SK-N-SH (cell line): Measurements from ENCODE around the gene PHIP. TPM values are rescaled to one million over a fixed set of nuclear protein-coding genes. Genes with fewer than 3 reads are reported as not detected.

Experiments used
- CTCF ChIA-PET: fragments of 300-600, 350-600 bp; formaldehyde crosslinking; extraction: SDS; loops from one replicate; lab custom pipeline; 2021; lab: Yijun Ruan, JAX
- POLR2A ChIA-PET: fragments of 350-600 bp; sonication (Branson Sonifier 250); formaldehyde crosslinking; extraction: SDS; loops from one replicate; lab custom pipeline; 2020; ENCODE audit warnings: antibody characterized with exemption, inconsistent platforms; lab: Yijun Ruan, JAX
- DNase-seq: peaks from one replicate; pipeline ENCODE4 v3.0.0; 2012
- H2AFZ ChIP-seq: fragments of 200-600 bp; sonication (generic); 2 replicates; pipeline ENCODE4 v1.8.1; 2016; ENCODE audit warnings: antibody characterized with exemption, mild to moderate bottlenecking, low read depth
- H3F3A ChIP-seq: fragments of 200-600 bp; sonication (generic); replicated peaks from 2 replicates; pipeline ENCODE3; 2016; ENCODE audit warnings: antibody characterized with exemption, mild to moderate bottlenecking; ENCODE audit not compliant: insufficient read depth
- H3K27ac ChIP-seq, 2 experiments: fragments of 200-500 bp in 1 of 2; fragments of 200-600 bp in 1 of 2; sonication (Bioruptor generic) in 1 of 2; sonication (generic), shearing (Covaris generic) in 1 of 2; 2 replicates each; pipeline versions ENCODE4 v1.5.1 to v1.6.1; 2014 to 2016; ENCODE audit warnings: low read depth in 2 of 2, inconsistent platforms in 1 of 2, low read length in 1 of 2, mild to moderate bottlenecking in 1 of 2, mixed read lengths in 1 of 2
- H3K27me3 ChIP-seq: fragments of 200-600 bp; sonication (generic), shearing (Covaris generic); 2 replicates; pipeline ENCODE4 v1.6.1; 2016; ENCODE audit warnings: mixed run types; ENCODE audit not compliant: insufficient read depth
- H3K36me3 ChIP-seq, 2 experiments: fragments of 200-500 bp in 1 of 2; fragments of 200-600 bp in 1 of 2; sonication (Bioruptor generic) in 1 of 2; sonication (generic) in 1 of 2; replicated peaks in 1 of 2; 2 replicates each; pipeline versions ENCODE3 to v1.5.1; 2014 to 2016; ENCODE audit warnings: low read length in 1 of 2, mild to moderate bottlenecking in 1 of 2; ENCODE audit not compliant: insufficient read depth in 2 of 2, control insufficient read depth in 1 of 2
- H3K4me1 ChIP-seq, 2 experiments: fragments of 200-500 bp in 1 of 2; fragments of 200-600 bp in 1 of 2; sonication (Bioruptor generic) in 1 of 2; sonication (generic), shearing (Covaris generic) in 1 of 2; 2 replicates each; pipeline versions ENCODE4 v1.5.1 to v1.6.1; 2014 to 2016; ENCODE audit warnings: low read depth in 1 of 2, low read length in 1 of 2, mixed run types in 1 of 2; ENCODE audit not compliant: insufficient read depth in 2 of 2, control insufficient read depth in 1 of 2
- H3K4me2 ChIP-seq: fragments of 200-600 bp; sonication (generic), shearing (Covaris generic); 2 replicates; pipeline ENCODE4 v1.6.1; 2017; ENCODE audit warnings: mixed run types
- H3K4me3 ChIP-seq, 2 experiments: fragments of 200-500 bp in 1 of 2; fragments of 200-600 bp in 1 of 2; sonication (Bioruptor generic) in 1 of 2; sonication (generic), shearing (Covaris generic) in 1 of 2; 2 replicates each; pipeline versions ENCODE4 v1.5.1 to v1.8.1; 2014 to 2016; ENCODE audit warnings: low read depth in 2 of 2, inconsistent platforms in 1 of 2, low read length in 1 of 2, mild to moderate bottlenecking in 1 of 2, mixed read lengths in 1 of 2, moderate library complexity in 1 of 2
- H3K79me2 ChIP-seq: fragments of 200-600 bp; sonication (generic); 2 replicates; pipeline ENCODE4 v1.8.1; 2017; ENCODE audit warnings: mild to moderate bottlenecking; ENCODE audit not compliant: insufficient read depth
- H3K9ac ChIP-seq: fragments of 200-600 bp; sonication (generic); 2 replicates; pipeline ENCODE4 v1.6.1; 2017; ENCODE audit warnings: mixed run types
- H3K9me2 ChIP-seq: fragments of 200-600 bp; sonication (generic); 2 replicates; pipeline ENCODE4 v1.6.1; 2017; ENCODE audit warnings: mixed run types
- H3K9me3 ChIP-seq: fragments of 200-600 bp; sonication (generic); 2 replicates; pipeline ENCODE4 v1.6.1; 2017; ENCODE audit warnings: mixed run types, mild to moderate bottlenecking, moderate library complexity
- H4K20me1 ChIP-seq: fragments of 200-600 bp; sonication (generic); 2 replicates; pipeline ENCODE4 v1.6.1; 2017; ENCODE audit warnings: mild to moderate bottlenecking, mixed run types; ENCODE audit not compliant: insufficient read depth
- CHD2 ChIP-seq: fragments of 150-350 bp; IDR thresholded peaks from 2 replicates; pipeline ENCODE4 v1.6.1; 2018; ENCODE audit warnings: low read length; ENCODE audit not compliant: partially characterized antibody
- CTCF ChIP-seq: fragments of 200-600 bp; sonication (generic); IDR thresholded peaks from 2 replicates; pipeline ENCODE4 v1.6.1; 2017; ENCODE audit warnings: antibody characterized with exemption, mild to moderate bottlenecking, moderate library complexity
- ELF1 ChIP-seq: IDR thresholded peaks from 2 replicates; pipeline ENCODE4 v1.4.0; 2012
- FOXM1 ChIP-seq: IDR thresholded peaks from 2 replicates; pipeline ENCODE4 v1.4.0; 2012; ENCODE audit warnings: low read depth, mild to moderate bottlenecking
- GABPA ChIP-seq: IDR thresholded peaks from 2 replicates; pipeline ENCODE4 v1.4.0; 2012; ENCODE audit warnings: low read depth, mild to moderate bottlenecking
- GATA2 ChIP-seq: sonication (generic); formaldehyde crosslinking; IDR thresholded peaks from 2 replicates; pipeline ENCODE4 v1.5.0; 2020; ENCODE audit warnings: mild to moderate bottlenecking, missing genetic modification reagents
- IRF3 ChIP-seq: fragments of 150-350 bp; IDR thresholded peaks from 2 replicates; pipeline ENCODE4 v1.6.1; 2016; ENCODE audit warnings: mild to moderate bottlenecking, low read depth, low read length
- JUND ChIP-seq: IDR thresholded peaks from 2 replicates; pipeline ENCODE4 v1.4.0; 2012
- MAX ChIP-seq: IDR thresholded peaks from 2 replicates; pipeline ENCODE4 v1.4.0; 2012; ENCODE audit warnings: low read depth
- MEF2A ChIP-seq: IDR thresholded peaks from 2 replicates; pipeline ENCODE4 v1.4.0; 2012; ENCODE audit warnings: low read depth, borderline replicate concordance
- MXI1 ChIP-seq: IDR thresholded peaks from 2 replicates; pipeline ENCODE4 v1.6.1; 2012; ENCODE audit warnings: mild to moderate bottlenecking, low read depth, low read length, improper control_type of control experiment
- NRF1 ChIP-seq: IDR thresholded peaks from 2 replicates; pipeline ENCODE4 v1.6.1; 2012; ENCODE audit warnings: low read depth, mild to moderate bottlenecking, low read length
- REST ChIP-seq: IDR thresholded peaks from 2 replicates; pipeline ENCODE4 v1.6.1; 2012; ENCODE audit warnings: mild to moderate bottlenecking, low read depth, low read length, moderate library complexity
- RFX5 ChIP-seq: IDR thresholded peaks from 2 replicates; pipeline ENCODE4 v1.6.1; 2012; ENCODE audit warnings: mild to moderate bottlenecking, improper control_type of control experiment, low read length
- RXRA ChIP-seq: IDR thresholded peaks from 2 replicates; pipeline ENCODE4 v1.4.0; 2012; ENCODE audit warnings: low read depth, mild to moderate bottlenecking, borderline replicate concordance
- TAF1 ChIP-seq: IDR thresholded peaks from 2 replicates; pipeline ENCODE4 v1.6.1; 2012; ENCODE audit warnings: low read depth, mild to moderate bottlenecking, low read length, moderate library complexity, borderline replicate concordance
- TCF12 ChIP-seq: IDR thresholded peaks from 2 replicates; pipeline ENCODE4 v1.4.0; 2012
- TEAD4 ChIP-seq: IDR thresholded peaks from 2 replicates; pipeline ENCODE4 v1.4.0; 2012; ENCODE audit warnings: mild to moderate bottlenecking, borderline replicate concordance; ENCODE audit not compliant: insufficient read depth
- USF1 ChIP-seq: IDR thresholded peaks from 2 replicates; pipeline ENCODE4 v1.4.0; 2012; ENCODE audit warnings: low read depth, borderline replicate concordance
- YY1 ChIP-seq: IDR thresholded peaks from 2 replicates; pipeline ENCODE4 v1.4.0; 2012; ENCODE audit warnings: low read depth, mild to moderate bottlenecking
- WGBS: methylation state at CpG from one replicate; pipeline ENCODE4 v1.1.6; 2017; ENCODE audit warnings: low lambda C conversion rate; 5-methylcytosine and 5-hydroxymethylcytosine counted together
- polyA plus RNA-seq, 3 experiments: library from polyadenylated mRNA; depleted of rRNA; stranded (reverse); fragments of >200 nt; gene quantifications; 2 replicates each; pipeline ENCODE4 v1.2.3, GENCODE V29; 2012

Gene PHIP
- polyA plus RNA-seq, 1 of the 3 experiments (the other 2 are of a cell fraction): 1.7 TPM

GRCh38 chr6:79042088-79042798 lies 35.8 kb downstream of the PHIP start:
- TF ChIP-seq IRF3 (no peak), REST (no peak), FOXM1 (no peak), RFX5 (no peak), CTCF (no peak), MXI1 (no peak), CHD2 (no peak), USF1 (no peak), JUND (no peak), TCF12 (no peak), NRF1 (no peak), TAF1 (no peak), GATA2 (CRISPR knock-in tag) (no peak), RXRA (no peak), ELF1 (no peak), MEF2A (no peak), GABPA (no peak), TEAD4 (no peak), YY1 (no peak), MAX (no peak)
- CTCF ChIA-PET: interaction anchor here (1.0 kb wide), 1 partner anchor 423 kb away, joined by 3 read pairs; no protein-coding TSS in a partner anchor
- H3K79me2 ChIP-seq: no peaks in the 10 kb centered on the region; the same call in 1 of the 2 replicates

More at GRCh38 chr6:79042088-79042798, 35.8 kb downstream of the PHIP start:
- H3K27ac ChIP-seq: no peak overlapping the region
- no peaks in the 10 kb centered on the region for H3K27me3 ChIP-seq
- no peaks in the 10 kb centered on the region for H3F3A ChIP-seq
- H3K9me2 ChIP-seq: no peaks in the 10 kb centered on the region
- H3K4me2 ChIP-seq: no peak overlapping the region
- H3K4me1 ChIP-seq: no peaks in the 10 kb centered on the region
- 67% methylated on average over 1 of the region's 1 CpG for WGBS
- no peak overlapping the region for H3K9ac ChIP-seq
- DNase-seq: no peak
- no peaks in the 10 kb centered on the region for H3K9me3 ChIP-seq
- no peak overlapping the region for H3K4me3 ChIP-seq
- H4K20me1 ChIP-seq: no peaks in the 10 kb centered on the region
- no peak overlapping the region for H2AFZ ChIP-seq
- POLR2A ChIA-PET: no interaction called here
- peaks cover 54 to 64% of the 10 kb centered on the region in 2 experiments for H3K36me3 ChIP-seq
